Superior temporal gyrus (tissue), 1 donor: ENCODE results near the gene NIT1.
"Not testable (repeated sequence)": the region's sequence is repeated elsewhere in the genome, so short reads cannot be mapped to it uniquely, and the experiment has no call there.

Experiments used
- DNase-seq: peaks from one replicate; pipeline ENCODE4 v3.0.0-alpha.2; 2016; ENCODE audit errors: extremely low spot score

NIT1 gene

DNA sequence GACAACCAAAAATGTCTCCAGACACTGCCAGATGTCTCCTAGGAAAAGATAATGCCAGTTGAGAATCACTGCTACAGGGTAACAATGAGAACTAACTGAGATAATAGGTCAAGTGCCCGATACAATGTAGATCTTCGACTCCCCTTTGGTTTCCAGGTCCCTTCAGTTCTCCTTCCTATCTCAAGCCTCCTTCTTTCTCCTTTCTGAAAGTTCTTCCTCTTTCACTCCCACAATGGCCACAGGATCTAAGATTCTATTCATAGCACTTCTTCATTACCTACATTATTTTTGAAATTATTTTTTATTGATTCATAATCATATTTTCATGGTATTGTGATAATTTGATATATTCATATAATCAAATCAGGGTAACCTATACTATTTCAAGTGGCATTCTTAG is 6.4 kb upstream of the NIT1 start:
- no peak for DNase-seq

DNA sequence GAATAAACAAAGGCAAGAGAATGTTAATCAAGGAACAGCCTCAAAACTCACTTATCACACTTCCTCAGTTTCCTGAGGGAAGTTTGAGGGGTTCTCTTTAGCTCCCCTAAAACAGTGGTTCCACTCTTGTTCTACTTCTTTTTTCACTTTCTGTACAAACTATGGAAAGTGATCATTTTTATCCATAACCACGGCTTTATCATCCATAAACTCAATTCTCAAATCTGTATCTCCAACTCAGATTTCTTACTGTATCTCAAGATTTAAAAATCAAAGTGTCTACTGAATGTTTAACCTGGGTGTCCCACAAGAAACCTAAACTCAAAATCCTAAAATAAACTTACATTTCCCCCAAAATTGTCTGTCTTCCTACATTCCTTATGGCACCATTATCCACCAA is 4.0 kb upstream of the NIT1 start:
- DNase-seq, result no peak

- DNase-seq, result no peak
Measured at GRCh38 chr1:161114556-161114955, 3.3 kb upstream of the NIT1 start.

DNA sequence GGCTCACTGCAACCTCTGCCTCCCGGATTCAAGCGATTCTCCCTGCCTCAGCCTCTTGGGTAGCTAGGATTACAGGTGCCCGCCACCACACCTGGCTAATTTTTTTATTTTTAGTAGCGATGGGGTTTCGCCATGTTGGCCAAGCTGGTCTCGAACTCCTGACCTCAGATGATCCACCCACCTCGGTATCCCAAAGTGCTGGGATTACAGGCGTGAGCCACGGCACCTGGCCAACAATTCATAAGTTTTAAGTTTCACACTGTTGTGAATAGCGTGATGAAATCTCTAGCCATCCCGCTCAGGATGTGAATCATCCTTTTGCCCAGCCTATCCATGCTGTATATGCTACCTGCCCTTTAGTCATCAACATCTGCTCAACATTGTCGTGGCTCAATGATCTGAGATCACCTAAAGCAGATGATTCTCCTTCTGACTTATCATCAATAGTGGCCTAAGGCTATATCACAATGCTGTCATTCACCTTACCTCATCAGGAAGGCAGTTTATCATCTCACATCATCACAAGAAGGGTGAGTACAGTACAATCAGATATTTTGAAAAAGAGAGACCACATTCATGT is 2.7 kb upstream of the NIT1 start:
- DNase-seq, result no peak

- not testable (repeated sequence) for DNase-seq
Measured at GRCh38 chr1:161115961-161116360, 1.9 kb upstream of the NIT1 start.

GRCh38 chr1:161119092-161119903 is 1.4 kb downstream of the NIT1 start:
- DNase-seq, result no peak

GRCh38 chr1:161121042-161121650 is 3.2 kb downstream of the NIT1 start:
- DNase-seq, result no peak

GRCh38 chr1:161121834-161122233 is 3.9 kb downstream of the NIT1 start:
- DNase-seq, result no peak

- no peak for DNase-seq
Measured at GRCh38 chr1:161122967-161123366, 5.1 kb downstream of the NIT1 start.

DNA sequence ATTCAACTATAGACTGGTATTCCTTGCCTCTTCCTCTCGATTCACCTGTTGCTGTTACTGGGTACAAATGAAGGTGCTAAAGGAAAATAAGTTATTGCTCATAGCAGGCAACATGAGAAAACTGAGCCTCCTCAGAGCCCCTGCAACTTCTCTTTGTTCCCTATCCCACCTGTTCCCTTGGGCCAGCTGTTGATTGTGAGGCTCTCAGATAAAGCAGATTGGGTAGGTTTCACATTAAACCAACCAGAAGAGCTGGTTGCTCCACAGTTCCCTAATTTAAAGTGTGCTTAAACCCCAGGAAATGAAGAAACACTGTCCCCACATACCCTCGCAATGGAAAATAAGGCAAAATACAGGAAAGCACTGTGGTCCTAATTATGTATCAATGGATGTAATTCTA is 9.7 kb downstream of the NIT1 start:
- DNase-seq, result no peak

DNA sequence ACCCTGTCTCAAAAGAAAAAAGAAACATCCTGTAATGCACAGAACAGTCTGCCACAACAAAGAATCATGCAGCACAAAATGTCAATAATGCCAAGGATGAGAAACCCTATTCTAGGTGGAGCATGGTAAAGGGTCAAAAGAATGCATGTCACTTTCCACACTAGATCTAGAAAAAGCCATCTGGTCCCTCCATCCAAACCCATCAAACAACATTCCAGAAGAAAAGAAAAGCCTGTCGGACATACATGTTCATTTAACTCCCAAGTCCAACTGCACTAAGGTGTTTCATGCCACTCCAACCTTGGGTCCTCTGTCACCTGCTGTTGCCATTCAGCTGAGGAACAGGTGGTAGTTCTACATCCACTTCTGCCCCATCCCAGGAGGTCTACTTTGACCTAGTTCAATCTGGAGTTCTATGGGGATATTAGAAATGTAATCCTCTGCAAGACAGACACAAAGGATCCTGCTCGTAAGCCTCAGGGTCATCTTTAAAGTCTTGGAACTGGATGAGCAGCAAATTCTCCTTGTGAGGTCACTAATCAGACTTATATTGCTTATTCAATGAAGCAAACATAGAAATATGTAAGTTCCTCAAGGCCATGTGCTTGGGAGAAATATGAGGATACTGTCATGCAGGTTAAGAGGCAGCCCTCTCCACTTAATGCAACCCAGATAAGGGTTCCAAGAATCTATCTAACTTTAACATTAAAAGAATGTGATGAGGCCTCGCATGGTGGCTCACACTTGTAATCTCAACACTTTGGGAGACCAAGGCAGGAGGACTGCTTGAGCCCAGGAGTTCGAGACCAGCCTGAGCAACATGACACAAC is 10.9 kb downstream of the NIT1 start:
- no peak for DNase-seq

GRCh38 chr1:161130266-161130665 is 12.4 kb downstream of the NIT1 start:
- DNase-seq, result no peak

- DNase-seq, result no peak
Measured at GRCh38 chr1:161131523-161132409, 13.9 kb downstream of the NIT1 start.

- peak; percentile 97 for DNase-seq
Measured at GRCh38 chr1:161132410-161133219, 14.7 kb downstream of the NIT1 start, which contains the start of gene DEDD. TSS of gene DEDD (minus strand) at chr1:161132667. CDS start at chr1:161124462, 8,205 bp downstream.

GRCh38 chr1:161133220-161133740 is 15.4 kb downstream of the NIT1 start:
- DNase-seq, result no peak

- no peak for DNase-seq
Measured at GRCh38 chr1:161137881-161138280, 20.0 kb downstream of the NIT1 start.

DNA sequence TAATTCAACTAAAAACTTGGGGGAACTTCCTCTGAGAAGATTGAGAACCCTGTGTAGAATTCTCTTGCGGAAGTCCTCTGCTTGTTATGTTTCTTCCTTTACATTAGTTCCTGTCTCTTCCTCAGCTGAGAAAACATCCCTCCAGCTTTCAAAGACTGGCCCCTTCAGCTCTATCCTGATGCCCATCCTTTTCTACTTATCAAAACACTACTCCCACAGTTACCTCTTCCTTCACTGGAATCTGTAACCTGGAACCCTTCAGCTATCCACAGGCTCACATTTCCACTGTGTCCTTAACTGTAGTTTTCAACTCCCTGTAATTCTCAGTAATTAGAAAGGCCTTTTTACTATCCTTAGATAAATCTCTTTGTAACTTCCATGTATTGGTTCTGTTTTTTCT is 20.5 kb downstream of the NIT1 start:
- no peak for DNase-seq

DNA sequence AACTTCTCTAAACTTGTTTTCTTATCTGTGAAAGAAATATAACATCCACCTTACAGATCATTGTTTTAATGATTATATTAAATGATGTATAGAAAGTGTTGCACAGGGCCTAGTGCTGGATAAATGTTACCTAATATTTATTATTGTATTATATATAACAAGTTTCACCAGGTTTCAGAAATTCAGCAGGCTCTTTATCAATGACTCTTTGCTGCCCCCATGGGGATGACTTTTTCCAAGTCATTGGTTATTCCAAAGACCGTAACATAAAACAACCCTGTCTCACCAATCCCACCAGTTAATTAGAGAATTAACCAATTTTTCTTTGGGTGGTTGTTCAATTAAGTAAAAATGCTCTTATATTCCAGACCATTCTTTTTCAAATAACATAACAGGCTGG is 21.9 kb downstream of the NIT1 start:
- DNase-seq, result peak; percentile 68

- no peak for DNase-seq
Measured at GRCh38 chr1:161140755-161141400, 23.0 kb downstream of the NIT1 start.
